ENCODE measurements around the gene CNTRL.

Gene CNTRL

GRCh38 chr9:121107029-121107428, 32.3 kb downstream of the CNTRL start:
- TF ChIP-seq GATA2 (IDR thresholded peaks at IDR 0.05; ENCODE audit: low read depth, low read length), result no peak
- no peak for TF ChIP-seq GATA3 (IDR thresholded peaks at IDR 0.05; ENCODE audit: low read depth, low read length)

- TF ChIP-seq GATA3 (IDR thresholded peaks at IDR 0.05; ENCODE audit: low read depth, low read length) (no peak), GATA2 (IDR thresholded peaks at IDR 0.05; ENCODE audit: low read depth, low read length) (no peak)
Observed at GRCh38 chr9:121107881-121108280, 33.1 kb downstream of the CNTRL start.

DNA sequence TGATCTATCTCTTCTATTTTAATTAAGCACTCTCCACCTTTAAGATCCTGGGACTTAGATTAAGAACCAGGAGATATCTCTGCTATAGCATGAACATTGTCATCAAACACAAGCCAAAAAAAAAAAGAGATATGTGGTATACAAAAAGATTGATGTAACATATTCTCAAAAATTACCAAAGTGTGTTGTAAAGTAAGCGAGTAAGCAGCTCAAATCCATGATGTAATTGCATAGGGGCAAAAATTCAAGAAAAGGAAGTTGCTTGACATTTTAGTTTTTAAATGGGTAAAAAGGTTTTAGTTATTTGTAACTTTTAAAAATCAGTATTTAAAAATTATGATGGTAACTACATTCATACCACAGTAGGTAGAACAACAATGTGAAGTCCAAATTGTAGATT, 40.7 kb downstream of the CNTRL start:
- TF ChIP-seq GATA3 (IDR thresholded peaks at IDR 0.05; ENCODE audit: low read depth, low read length) (no peak), GATA2 (IDR thresholded peaks at IDR 0.05; ENCODE audit: low read depth, low read length) (no peak)

DNA sequence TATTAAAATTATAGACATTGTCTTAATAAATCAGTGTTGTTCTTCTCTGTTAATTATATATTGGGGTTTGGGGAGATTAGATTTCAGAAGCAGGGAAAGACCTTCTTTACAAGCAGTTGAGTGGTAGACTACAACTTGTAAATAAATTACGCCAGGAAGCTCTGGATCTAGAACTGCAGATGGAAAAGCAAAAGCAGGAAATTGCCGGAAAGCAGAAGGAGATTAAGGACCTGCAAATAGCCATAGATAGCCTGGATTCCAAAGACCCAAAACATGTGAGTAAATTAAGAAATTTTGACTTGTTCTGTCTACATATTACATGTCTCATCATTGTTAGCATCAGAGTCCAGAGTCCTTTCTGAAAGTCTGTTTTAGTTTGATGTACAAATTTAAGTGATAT, 43.5 kb downstream of the CNTRL start:
- TF ChIP-seq GATA2 (IDR thresholded peaks at IDR 0.05; ENCODE audit: low read depth, low read length) (no peak), GATA3 (IDR thresholded peaks at IDR 0.05; ENCODE audit: low read depth, low read length) (no peak)

DNA sequence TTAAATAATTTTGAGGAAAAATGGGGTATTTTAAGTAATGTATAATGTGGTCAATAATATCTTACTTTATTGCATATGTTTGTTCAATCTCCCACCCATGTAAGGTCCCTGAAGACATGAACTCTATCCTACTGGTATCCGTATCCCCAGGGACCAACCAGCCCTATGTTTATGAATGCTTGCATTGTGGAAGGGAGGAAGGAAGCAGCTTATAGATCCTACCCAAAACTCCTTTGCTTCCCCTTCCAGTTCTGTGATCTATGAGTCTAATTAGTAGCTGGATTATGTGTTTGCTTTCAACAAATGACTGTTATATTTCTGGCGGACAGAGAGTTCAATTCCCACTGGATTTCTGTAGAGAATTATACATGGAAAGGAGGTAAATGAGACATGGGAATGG, 45.6 kb downstream of the CNTRL start:
- TF ChIP-seq GATA3 (IDR thresholded peaks at IDR 0.05; ENCODE audit: low read depth, low read length) (no peak), GATA2 (IDR thresholded peaks at IDR 0.05; ENCODE audit: low read depth, low read length) (no peak)

DNA sequence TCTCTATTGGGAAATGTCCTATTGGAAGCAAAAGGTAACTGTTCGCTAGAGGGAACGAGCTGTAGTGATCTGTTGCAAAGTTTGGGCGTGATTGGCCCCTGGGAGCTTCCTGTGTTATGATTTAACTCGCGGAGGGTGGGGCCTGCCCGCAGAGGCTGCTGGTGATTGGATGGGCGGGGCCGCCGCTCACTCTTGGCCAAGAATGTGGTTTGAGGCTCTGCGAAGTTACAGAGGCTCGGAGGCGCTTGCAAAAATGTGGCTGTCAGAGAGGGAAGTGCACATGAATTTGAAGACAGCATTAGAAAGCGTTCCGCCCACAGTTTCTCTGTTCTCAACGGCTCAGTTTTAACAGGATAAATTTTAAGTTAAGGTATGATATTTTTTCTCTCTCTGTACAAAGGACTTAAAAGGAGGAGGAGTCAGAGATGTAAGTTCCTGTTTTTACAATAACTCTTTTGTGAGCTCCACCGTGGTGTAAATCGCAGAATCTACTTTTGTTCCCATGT, 46.9 kb downstream of the CNTRL start:
- TF ChIP-seq GATA3 (IDR thresholded peaks at IDR 0.05; ENCODE audit: low read depth, low read length) (no peak), GATA2 (IDR thresholded peaks at IDR 0.05; ENCODE audit: low read depth, low read length) (no peak)

DNA sequence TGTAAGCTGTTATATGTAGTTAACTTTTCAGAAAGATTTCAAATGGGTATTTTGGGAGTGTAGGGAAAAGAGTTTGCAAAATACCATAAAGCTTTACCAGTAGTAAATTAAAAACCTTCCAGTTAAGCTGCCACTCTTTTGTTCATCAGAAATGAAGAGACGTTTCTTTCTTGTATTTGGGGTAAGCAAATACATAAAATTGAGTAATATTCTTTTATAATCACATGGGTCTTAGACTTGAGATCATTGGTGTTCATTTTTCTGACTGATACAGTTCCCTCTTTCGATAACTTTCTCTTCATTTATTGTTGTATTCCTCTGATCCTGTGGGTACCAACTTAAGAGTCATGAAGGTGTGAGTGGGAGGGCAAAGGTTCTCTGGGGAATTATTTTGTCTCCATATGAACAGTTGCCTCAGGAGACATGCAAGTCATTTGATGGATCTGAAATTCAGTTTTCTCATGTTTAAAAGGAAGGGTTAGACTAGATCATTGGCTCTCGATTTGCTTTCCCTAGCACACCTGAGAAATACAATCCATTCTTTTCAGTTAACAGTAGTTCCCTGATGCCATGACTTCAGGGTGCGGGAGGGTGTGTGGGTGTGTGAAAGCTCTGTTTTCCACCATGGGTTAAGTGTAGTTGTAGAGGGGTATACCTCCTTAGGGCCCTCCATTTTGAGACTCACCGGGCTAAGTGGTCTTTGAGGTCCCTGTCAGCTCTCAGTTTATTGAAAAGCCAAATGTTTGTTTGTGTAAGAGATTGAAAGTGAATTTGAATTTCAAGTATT, 47.7 kb downstream of the CNTRL start:
- TF ChIP-seq GATA2 (IDR thresholded peaks at IDR 0.05; ENCODE audit: low read depth, low read length) (no peak), GATA3 (IDR thresholded peaks at IDR 0.05; ENCODE audit: low read depth, low read length) (no peak)

DNA sequence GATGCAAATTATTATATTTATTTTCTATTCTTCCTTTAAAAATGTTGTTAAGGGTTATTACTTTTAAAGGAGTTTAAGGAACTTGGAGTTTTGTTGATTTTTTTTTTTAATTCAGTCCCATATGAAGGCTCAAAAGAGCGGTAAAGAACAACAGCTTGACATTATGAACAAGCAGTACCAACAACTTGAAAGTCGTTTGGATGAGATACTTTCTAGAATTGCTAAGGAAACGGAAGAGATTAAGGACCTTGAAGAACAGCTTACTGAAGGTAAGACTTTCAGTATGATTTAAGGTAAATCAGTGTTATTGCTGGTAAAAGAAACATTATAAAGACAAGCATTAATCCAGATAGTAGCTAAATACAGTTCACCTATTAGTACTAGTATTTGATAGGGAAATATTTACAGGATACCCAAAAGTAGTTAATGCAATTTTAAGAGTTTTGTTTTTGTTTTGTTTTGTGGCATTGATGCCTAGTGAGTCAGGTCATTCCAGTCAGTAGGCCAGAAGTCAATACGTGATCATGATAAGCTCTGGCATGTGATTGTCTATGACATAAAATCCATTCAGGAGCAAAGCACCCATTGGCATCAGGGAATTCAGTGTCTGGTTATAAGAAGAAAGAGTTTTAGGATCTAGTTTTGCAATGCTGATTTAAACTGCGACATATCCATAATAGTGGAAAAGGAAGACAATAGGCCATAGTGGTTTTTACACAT, 49.2 kb downstream of the CNTRL start:
- no peak for TF ChIP-seq GATA2 (IDR thresholded peaks at IDR 0.05; ENCODE audit: low read depth, low read length)
- no peak for TF ChIP-seq GATA3 (IDR thresholded peaks at IDR 0.05; ENCODE audit: low read depth, low read length)

DNA sequence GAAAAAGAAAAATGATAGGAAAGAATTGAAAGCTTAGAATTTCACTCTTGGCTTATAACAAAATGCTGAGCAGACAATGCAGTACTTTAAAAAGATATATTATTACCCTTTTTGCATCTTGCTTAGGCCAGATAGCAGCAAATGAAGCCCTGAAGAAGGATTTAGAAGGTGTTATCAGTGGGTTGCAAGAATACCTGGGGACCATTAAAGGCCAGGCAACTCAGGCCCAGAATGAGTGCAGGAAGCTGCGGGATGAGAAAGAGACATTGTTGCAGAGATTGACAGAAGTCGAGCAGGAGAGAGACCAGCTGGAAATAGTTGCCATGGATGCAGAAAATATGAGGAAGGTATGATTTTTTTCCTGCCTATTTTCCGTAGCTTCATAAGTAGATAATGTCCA, 50.8 kb downstream of the CNTRL start:
- TF ChIP-seq GATA3 (IDR thresholded peaks at IDR 0.05; ENCODE audit: low read depth, low read length) (no peak), GATA2 (IDR thresholded peaks at IDR 0.05; ENCODE audit: low read depth, low read length) (no peak)

DNA sequence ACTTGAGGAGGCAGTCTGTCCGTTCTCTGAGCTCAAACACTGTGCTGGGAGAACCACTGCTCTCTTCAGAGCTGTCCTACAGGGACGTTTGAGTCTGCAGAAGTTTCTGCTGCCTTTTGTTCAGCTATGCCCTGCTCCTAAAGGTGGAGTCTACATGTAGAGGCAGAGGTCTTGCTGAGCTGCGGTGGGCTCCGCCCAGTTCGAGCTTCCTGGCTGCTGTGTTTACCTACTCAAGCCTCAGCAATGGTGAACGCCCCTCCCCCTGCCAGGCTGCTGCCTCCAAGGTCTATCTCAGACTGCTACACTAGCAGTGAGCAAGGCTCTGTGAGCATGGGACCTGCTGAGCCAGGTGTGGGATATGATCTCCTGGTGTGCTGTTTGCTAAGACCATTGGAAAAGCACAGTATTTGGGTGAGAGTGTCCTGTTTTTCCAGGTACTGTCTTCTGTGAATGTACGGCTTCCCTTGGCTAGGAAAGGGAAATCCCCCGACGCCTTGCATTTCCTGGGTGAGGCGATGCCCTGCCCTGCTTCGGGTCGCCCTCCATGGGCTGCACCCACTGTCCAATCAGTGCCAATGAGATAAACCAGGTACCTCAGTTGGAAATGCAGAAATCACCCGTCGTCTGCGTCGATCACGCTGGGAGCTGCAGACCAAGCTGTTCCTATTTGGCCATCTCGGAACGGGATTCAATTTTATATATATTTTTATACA, 58.5 kb downstream of the CNTRL start:
- TF ChIP-seq GATA3 (IDR thresholded peaks at IDR 0.05; ENCODE audit: low read depth, low read length), result no peak
- TF ChIP-seq GATA2 (IDR thresholded peaks at IDR 0.05; ENCODE audit: low read depth, low read length), result no peak

DNA sequence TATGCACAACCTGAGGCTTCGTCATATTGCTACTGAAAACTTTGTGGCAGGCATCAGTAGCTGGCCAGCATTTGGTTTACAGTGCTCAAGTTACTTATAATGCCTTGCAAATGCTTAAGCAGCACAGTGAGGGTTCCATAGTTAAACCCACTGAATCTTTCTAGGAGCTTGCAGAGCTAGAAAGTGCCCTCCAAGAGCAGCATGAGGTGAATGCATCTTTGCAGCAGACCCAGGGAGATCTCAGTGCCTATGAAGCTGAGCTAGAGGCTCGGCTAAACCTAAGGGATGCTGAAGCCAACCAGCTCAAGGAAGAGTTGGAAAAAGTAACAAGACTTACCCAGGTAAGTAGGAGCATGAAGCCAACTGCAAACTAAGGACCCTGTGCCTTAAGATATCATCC, 60.9 kb downstream of the CNTRL start:
- no peak for TF ChIP-seq GATA2 (IDR thresholded peaks at IDR 0.05; ENCODE audit: low read depth, low read length)
- TF ChIP-seq GATA3 (IDR thresholded peaks at IDR 0.05; ENCODE audit: low read depth, low read length), result no peak

GRCh38 chr9:121138561-121138960, 63.8 kb downstream of the CNTRL start:
- TF ChIP-seq GATA2 (IDR thresholded peaks at IDR 0.05; ENCODE audit: low read depth, low read length), result no peak

GRCh38 chr9:121138973-121139372, 64.2 kb downstream of the CNTRL start:
- TF ChIP-seq GATA2 (IDR thresholded peaks at IDR 0.05; ENCODE audit: low read depth, low read length), result no peak
- no peak for TF ChIP-seq GATA3 (IDR thresholded peaks at IDR 0.05; ENCODE audit: low read depth, low read length)

GRCh38 chr9:121140162-121140561, 65.4 kb downstream of the CNTRL start:
- TF ChIP-seq GATA2 (IDR thresholded peaks at IDR 0.05; ENCODE audit: low read depth, low read length) (no peak), GATA3 (IDR thresholded peaks at IDR 0.05; ENCODE audit: low read depth, low read length) (no peak)
